Psoas muscle (tissue), 8 donors: ENCODE results near the gene MRPL17. TPM values are rescaled to one million over a fixed set of nuclear protein-coding genes. Genes with fewer than 3 reads are reported as not detected.

Experiments
- ATAC-seq, 4 donors: fragments of 200-7000 bp; cut with Tn5 transposase; one replicate each; pipeline ENCODE4 v1.9.1; 2020; ENCODE audit warnings: moderate library complexity in 3 of 4, mild to moderate bottlenecking in 2 of 4
- DNase-seq, 2 donors: peaks; one replicate each; pipeline ENCODE4 v3.0.0-alpha.2; 2020
- H3K27ac ChIP-seq: fragments of 200-600 bp; one replicate; pipeline ENCODE4 v1.8.0; 2022
- H3K27me3 ChIP-seq, 3 donors: fragments of 200-600 bp in 1 of 3; one replicate each; pipeline versions ENCODE4 v1.6.1 to v1.8.0; 2013 to 2022; ENCODE audit warnings: low read length in 2 of 3, mild to moderate bottlenecking in 2 of 3, moderate library complexity in 1 of 3; ENCODE audit not compliant: insufficient read depth in 3 of 3
- H3K36me3 ChIP-seq, 2 donors: fragments of 200-600 bp in 1 of 2; one replicate each; pipeline versions ENCODE4 v1.6.1 to v1.8.0; 2013 to 2022; ENCODE audit warnings: low read depth in 1 of 2, mild to moderate bottlenecking in 1 of 2, moderate library complexity in 1 of 2; ENCODE audit not compliant: insufficient read depth in 1 of 2
- H3K4me1 ChIP-seq: fragments of 200-600 bp; one replicate; pipeline ENCODE4 v1.8.0; 2022
- H3K4me3 ChIP-seq: fragments of 200-600 bp; one replicate; pipeline ENCODE4 v1.8.0; 2022; ENCODE audit warnings: mild to moderate bottlenecking
- H3K9me3 ChIP-seq: fragments of 200-600 bp; one replicate; pipeline ENCODE4 v1.8.0; 2022
- WGBS, 3 donors: extraction: QIAGEN DNeasy Blood & Tissue Kit; methylation state at CpG; one replicate each; pipeline versions ENCODE4 v1.1.6 to v1.1.7; 2013; 5-methylcytosine and 5-hydroxymethylcytosine counted together
- intact Hi-C, 2 donors: fragments of 100-400 bp; cut with DNase I; formaldehyde crosslinking; loops; one replicate each; pipeline versions ENCODE4 v1.11.0 to v1.14.2; 2022
- polyA plus RNA-seq, 3 donors: library from polyadenylated mRNA; stranded (reverse); fragments of 200-250 nt; gene quantifications; one replicate each; pipeline ENCODE4 v1.2.3, GENCODE V29; 2013
- total RNA-seq, 4 donors: library from RNA; stranded (reverse); fragmentation: NEBNext Ultra II Directional in 2 of 4; extraction: Animal tissue kit (Norgen Biotek cat#: 25700) in 2 of 4; gene quantifications; one replicate each; pipeline versions ENCODE4 v1.2.1 to v1.2.4, GENCODE V29; 2021 to 2023
- TF ChIP-seq, protein P1 (sequence below): fragments of 200-600 bp; IDR thresholded peaks from one replicate; pipeline ENCODE4 v1.8.0; 2022; ENCODE audit warnings: antibody characterized with exemption
- donor health status: healthy with polysubstance abuse.
- donor health status: DM: no; HTN: no; CAD: no; lungs with moderate emphysema.
- donor health status: Bipolar disorder and iron deficiency.
- donor health status: healthy.
- donor health status: DM: yes; HTN: yes; CAD: no.
- donor health status: DM: no; HTN: no; CAD: no.
- donor health status: DM: no; HTN: no; CAD: no.
- donor health status: DM: yes; HTN: yes; CAD: no.

Gene MRPL17
- total and polyA plus RNA-seq, 7 donors, result 27.2 to 95.6 (median 43.0) TPM

DNA sequence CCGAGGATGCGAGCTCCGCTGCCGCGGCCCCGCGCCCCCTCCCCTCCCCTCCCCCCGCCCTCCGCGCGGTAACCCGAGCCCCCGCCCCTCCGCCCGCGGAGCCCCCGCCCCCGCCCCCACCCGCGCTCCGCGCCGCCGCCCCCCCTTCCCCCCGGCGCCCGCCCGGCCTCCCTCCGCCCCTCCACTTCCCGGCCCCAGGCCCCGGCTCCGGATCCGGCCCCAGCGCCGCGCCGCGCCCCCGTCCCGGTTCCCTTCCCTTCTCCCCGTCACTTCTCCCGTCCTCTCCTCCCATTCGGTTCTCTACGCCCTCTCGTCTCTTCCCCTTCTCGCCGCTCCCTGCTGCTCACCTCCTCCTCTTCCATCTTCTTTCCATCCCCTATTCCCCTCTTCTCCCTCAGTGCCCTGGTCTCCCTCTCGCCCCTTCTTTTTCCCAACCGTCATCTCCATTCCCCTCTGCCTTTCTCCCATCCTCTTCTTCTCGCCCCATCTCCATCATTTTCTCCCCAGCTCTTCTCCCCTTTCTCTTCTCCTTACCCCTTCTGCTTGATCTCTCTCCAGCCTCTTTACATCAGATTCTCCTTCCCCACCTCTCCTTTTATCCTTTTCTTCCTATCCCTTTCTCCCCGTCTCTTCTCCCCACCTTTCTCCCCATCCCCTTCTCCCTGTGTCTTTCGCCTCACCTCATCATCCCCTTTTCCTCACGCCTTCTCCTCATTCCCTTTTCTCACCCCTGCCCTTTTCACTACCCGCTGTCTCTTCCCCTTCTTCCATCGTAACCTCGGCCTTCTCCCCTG is 27.2 kb downstream of the MRPL17 start, which contains the start of gene DCHS1:
Gene DCHS1, minus strand, starts transcription at position 20 of the 794 bp plus-strand sequence. CDS start 14,196 bp downstream, outside the sequence.
- intact Hi-C loops, result no loop called here
- peak in 1 of 2 donors; percentile 52 for DNase-seq
- peak within 1 kb of the TSS; percentile 16 for H3K27ac ChIP-seq
- H3K9me3 ChIP-seq, result no peaks in the 10 kb centered on the region
- H3K36me3 ChIP-seq, result no peaks in the 10 kb centered on the region
- ATAC-seq, result peak in 2 of 4 donors; percentile 18 to 62
- no peaks in the 10 kb centered on the region for H3K4me1 ChIP-seq
- H3K27me3 ChIP-seq, result peaks cover 0 to 27% (median 9%) of the 10 kb centered on the region in 3 donors
- TF ChIP-seq, protein P1, sequence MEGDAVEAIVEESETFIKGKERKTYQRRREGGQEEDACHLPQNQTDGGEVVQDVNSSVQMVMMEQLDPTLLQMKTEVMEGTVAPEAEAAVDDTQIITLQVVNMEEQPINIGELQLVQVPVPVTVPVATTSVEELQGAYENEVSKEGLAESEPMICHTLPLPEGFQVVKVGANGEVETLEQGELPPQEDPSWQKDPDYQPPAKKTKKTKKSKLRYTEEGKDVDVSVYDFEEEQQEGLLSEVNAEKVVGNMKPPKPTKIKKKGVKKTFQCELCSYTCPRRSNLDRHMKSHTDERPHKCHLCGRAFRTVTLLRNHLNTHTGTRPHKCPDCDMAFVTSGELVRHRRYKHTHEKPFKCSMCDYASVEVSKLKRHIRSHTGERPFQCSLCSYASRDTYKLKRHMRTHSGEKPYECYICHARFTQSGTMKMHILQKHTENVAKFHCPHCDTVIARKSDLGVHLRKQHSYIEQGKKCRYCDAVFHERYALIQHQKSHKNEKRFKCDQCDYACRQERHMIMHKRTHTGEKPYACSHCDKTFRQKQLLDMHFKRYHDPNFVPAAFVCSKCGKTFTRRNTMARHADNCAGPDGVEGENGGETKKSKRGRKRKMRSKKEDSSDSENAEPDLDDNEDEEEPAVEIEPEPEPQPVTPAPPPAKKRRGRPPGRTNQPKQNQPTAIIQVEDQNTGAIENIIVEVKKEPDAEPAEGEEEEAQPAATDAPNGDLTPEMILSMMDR, result no peak
- peak within 1 kb of the TSS; percentile 59 for H3K4me3 ChIP-seq
- 9 to 27% (median 25%) methylated on average over 14 to 45 of the region's 56 CpGs for WGBS, 3 donors

DNA sequence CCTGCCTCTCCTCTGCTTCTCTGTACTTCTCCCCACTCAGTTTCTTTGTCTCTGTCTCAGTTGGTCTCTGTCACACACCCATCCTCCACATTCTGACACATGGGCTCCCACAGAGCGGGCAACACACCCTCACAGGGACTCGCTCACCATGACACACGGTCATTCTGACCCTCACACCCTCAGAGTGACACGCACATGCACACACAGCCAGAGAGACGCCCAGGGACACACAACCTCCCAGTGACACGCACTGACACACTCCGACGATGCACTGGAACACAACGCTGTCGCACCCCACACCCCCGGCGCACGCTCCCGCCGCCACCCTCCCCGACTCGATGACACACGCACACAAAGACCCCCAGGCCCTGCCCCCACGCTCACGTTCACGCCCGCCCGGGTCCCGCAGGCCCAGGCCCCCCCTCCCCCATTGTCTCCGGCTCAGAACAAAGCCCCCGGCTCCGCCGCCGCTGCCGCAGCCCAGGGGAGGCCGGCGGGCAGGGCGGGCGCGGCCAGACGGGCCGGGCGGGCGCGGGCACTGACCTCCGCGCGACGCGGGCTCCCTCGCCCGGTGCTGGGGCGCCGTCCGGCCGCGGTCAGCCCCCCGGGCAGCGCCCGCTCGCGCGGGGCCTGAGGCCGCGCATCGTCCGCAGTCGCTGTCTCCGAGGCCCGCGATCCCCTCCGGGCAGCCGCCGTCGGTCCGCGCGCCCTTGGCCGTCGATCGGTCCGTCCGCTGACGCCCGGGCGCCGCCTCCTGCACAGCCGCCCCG is 27.9 kb downstream of the MRPL17 start:
- H3K27ac ChIP-seq, result peak overlapping the region; percentile 16
- DNase-seq, result peak in 1 of 2 donors; percentile 48
- TF ChIP-seq, protein P1, result no peak
- peak in 3 of 4 donors; percentile 43 to 62 (median 47) for ATAC-seq
- H3K27me3 ChIP-seq, result peaks cover 0 to 27% (median 9%) of the 10 kb centered on the region in 3 donors
- peak overlapping the region; percentile 59 for H3K4me3 ChIP-seq
- 2 to 6% (median 3%) methylated on average over 32 to 84 of the region's 84 CpGs for WGBS, 3 donors
- no peaks in the 10 kb centered on the region for H3K4me1 ChIP-seq
- intact Hi-C loops, result no loop called here
- no peaks in the 10 kb centered on the region for H3K36me3 ChIP-seq
- H3K9me3 ChIP-seq, result no peaks in the 10 kb centered on the region

DNA sequence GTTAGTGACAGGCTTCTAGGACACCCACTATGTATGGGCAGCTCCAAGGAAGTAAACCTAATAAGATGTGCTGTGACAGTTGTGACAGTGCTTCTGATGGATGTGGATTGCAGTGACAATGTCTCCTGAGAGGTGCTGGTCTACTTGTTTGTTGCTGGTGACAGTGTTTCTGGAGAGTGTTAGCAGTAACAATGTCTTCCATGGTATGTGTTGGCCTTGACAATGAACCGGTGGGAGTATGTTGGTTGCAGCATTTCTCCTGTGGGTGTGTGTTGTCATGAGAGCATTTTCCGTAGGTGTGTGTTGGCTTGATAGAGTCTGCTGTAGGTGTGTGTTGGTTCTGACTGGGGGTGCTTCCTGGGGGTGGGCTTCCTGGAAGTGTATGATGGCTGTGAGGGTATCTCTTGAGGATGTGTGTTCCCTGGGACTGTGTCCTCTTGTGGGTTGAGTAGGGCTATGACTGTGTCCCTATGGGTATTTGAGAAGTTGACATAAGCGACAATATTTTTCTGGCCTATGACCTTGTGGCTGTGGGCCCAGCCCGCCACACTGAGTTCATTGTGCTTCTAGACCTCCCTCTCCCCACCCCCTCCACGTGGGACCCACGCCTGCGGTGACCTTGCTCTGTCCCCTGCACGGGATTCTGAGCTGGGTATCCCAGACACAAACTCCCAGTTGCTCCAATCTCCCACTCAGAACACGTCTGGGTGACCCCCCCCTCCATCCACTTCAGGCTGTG is 28.7 kb downstream of the MRPL17 start:
- intact Hi-C loops, result no loop called here
- Histone ChIP-seq H3K4me1 (no peaks in the 10 kb centered on the region), H3K27me3 (peaks cover 0 to 27% (median 9%) of the 10 kb centered on the region in 3 donors), H3K36me3 (no peaks in the 10 kb centered on the region), H3K9me3 (no peaks in the 10 kb centered on the region), H3K4me3 (peak overlapping the region; percentile 59), H3K27ac (peak overlapping the region; percentile 16)
- ATAC-seq (peak in 3 of 4 donors; percentile 20 to 45 (median 29)), DNase-seq (no peak)
- TF ChIP-seq, protein P1, result no peak
- 32 to 43% (median 40%) methylated on average over 9 of the region's 9 CpGs for WGBS, 3 donors

DNA sequence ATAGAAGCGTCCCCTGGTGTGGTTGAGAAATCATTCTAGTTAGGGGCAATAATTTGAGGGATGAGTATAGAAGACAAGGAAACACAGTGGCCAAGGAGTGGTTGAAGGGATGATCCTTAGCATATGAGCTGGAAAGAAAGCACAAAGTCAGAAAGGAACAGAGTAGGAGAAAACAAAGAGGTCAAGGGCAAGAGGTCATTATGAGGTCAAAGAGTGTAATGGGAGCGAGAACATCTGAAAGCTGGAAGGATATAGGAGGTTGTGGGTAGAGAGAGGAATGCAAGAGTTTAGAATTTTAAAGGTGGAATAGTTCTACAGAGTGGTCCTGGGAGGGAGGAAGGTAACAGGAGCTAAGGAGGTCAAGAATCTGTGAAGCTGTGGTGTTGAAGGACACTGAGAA is 29.5 kb downstream of the MRPL17 start:
- Histone ChIP-seq H3K4me1 (peaks cover 3% of the 10 kb centered on the region), H3K9me3 (no peaks in the 10 kb centered on the region), H3K4me3 (no peak overlapping the region), H3K36me3 (no peaks in the 10 kb centered on the region), H3K27me3 (peaks cover 0 to 27% (median 9%) of the 10 kb centered on the region in 3 donors), H3K27ac (no peak overlapping the region)
- TF ChIP-seq, protein P1, result no peak
- intact Hi-C loops, result no loop called here
- DNase-seq (no peak), ATAC-seq (no peak)
- WGBS, 3 donors, result 91 to 92% (median 92%) methylated on average over 2 of the region's 2 CpGs
